DMS79 treated with DMSO at 0.1 percent for 48 hours (cell line): ENCODE results near the gene CST3.

Experiments
- DNase-seq: peaks from one replicate; lab custom pipeline; 2025; lab: John Stamatoyannopoulos, UW

The CST3 gene

DNA sequence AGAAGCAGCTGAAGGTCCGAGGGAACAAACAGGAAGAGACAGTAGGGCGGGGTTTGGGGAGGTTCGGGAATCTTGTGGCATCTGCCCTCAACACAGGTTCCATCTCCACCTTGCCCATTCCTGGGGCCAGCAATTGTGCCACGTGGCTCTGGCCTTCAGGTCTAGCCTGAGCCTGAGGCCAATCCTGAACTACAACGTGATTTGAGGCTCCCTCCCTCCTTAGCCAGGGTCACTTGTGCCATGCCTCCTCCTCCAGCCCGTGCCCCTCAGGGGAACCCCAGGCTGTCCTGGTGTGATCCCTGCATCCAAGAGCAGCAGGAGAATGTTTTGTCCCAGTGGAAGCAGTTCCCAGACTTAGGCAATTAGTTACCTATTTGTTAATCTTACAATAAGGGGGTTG lies 35.1 kb downstream of the CST3 start:
- no peak for DNase-seq

DNA sequence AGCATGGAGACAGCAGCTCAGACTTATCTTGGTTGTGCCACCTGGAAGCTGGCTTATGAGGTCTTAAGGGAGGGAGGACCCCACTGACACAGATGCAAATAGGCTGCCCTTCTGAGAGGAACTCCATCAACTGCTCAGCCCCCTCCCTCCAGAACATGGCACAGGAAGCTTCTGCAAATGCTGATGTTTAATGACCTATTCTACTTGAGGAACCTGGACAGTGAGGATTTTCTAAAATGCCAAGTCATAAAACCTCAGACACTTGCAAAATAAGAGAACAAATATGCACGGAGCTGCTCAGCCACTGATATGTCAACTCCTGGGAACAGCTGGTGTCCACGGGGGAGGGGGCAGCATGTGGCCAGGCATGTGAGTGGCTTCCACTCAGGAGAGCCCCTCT lies 35.5 kb downstream of the CST3 start:
- DNase-seq, result no peak

DNA sequence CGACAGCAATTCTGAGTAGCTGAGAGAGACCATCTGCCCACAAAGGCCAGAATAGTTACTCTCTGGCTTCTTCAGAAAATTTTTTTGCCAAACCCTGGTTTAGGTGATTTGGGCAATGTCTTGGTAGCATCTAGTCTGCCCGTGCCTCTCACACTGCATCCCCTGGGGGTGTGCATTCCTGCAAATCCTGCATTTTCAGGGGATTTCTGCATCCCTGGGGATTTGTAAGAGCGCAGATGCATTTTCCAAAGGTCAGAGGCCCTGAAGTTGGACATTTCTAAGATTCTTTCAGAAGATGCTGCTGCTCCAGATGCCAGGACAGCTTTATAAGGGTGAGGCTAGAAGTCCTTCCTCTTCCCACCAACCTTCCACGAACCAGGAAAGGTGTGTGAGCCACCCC lies 36.0 kb downstream of the CST3 start:
- DNase-seq, result no peak

DNA sequence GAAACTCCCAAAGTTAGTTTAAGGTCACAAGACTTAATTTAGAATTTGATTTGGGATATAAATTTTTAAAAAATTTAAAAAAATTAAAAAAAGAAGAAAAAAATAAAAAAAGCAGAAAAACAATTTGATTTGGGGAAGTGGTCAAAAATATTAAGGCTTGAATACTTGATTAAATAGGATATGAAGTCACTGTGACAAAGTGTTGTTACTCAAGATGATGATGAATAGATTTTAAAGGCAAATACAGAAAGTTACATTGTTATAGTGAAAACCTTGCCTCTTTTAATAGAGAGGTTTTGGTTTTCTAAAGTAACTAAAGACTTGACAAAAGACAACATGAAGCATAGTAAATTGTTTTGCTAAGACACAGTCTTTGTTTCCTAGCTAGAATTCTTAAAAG lies 39.3 kb downstream of the CST3 start:
- DNase-seq, result no peak

DNA sequence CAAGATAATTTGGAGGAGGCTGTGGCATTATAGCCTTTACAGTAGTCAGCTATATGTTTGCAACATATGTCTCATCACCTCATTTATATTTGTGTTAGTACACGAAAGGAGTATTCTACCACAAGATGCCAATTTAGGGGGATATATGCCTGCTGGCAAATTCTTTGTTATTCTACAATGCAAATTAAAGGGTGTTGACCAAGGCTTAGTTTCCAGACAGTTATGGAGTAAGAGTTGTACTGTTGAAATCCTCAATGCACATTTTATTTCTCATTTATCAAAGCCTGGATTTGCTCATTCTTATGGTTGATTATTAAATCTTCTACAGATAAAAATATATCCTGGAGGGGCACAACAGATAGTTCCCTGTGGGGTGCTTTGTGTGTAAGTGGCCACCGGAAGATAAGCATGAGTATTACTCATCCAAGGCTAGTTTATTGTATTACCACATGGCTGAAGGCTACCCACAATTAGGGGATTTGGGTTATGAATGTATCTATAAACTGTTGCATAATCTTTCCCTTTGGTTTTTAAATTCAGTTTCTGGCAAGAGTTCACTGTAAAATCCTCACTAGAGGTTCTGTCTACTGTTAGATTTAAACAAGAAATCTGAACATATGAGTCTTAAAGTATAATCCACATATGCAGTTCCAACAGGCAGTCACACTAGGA lies 41.0 kb downstream of the CST3 start:
- DNase-seq, result no peak

DNA sequence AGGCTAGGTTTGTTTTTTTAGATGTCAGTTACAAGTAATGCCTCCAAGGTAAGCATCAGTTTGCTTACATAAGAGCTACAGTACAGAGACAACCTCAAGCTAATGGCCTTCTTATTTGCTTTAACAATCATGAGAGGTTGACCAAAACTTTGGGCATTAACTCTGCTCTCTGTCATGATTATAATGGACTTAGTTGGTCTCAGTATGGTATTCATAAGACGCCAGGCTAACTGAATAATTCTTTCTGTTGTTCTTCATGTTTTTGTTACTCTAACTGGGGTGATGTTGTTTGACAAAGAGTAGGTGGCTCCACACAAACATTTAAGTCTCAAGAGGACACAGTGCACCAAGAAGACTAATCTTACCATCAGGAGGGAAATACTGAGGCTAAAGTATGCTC lies 41.8 kb downstream of the CST3 start:
- DNase-seq, result no peak

DNA sequence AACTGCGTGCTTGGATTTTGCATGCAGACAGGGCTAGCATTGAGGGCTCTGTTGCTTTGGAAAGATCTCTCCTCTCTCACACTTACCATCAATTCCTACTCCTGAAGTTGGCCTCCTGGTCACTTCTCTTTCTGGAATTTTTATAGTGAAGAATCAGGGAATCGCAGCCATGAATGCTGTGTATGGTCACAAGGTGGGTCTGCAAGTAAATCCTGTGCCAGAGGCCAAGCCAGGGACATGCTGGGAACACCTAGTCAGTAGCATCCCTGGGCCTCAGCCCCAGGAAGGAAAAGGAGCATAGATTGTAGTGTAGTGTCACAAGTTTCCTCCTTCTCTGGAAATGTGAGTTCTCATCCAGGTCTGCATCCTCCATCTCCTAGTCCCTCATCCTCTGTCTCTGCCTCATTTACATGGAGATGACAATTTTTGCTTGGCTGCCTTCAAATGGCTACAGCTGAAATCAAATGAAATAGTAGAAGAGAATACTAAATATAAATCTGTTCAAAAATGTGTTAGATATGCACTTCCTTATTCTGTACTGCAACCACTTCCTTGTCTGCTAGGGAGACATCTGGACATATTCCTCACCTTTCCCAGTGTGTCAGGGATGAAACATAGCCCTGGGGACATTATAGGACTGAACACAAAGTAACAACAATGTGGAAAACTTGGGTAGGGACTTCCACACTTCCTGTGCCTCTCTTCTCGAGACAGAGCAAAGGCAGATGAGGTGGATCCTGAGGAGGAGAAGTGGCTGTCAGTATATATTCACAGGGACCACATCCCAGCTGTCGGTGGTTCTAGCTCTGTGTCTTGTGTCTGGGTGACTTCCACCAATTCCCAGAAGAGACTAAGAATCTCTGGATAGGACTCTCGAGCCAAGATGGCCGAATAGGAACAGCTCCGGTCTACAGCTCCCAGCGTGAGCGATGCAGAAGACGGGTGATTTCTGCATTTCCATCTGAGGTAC lies 49.0 kb downstream of the CST3 start:
- DNase-seq, result no peak

DNA sequence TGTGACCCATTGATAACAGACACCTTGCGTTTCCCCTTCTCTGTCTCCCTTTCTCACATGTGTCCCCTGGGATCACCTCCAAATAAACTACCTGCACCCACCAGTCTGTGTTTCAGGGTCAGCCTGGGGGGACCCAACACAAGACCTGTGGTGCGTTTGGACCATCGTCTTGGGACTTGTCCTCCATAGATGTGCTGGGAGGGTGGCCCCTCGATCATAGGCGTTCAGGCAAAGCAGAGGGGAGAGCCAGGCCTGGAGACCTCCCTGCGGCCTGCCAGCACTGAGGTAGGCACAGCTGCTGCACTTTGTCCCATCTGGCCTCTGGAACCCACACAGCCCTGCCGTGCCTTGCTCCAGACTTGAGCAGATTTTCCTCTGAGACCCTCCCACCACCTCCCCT lies 50.1 kb downstream of the CST3 start:
- DNase-seq, result no peak

DNA sequence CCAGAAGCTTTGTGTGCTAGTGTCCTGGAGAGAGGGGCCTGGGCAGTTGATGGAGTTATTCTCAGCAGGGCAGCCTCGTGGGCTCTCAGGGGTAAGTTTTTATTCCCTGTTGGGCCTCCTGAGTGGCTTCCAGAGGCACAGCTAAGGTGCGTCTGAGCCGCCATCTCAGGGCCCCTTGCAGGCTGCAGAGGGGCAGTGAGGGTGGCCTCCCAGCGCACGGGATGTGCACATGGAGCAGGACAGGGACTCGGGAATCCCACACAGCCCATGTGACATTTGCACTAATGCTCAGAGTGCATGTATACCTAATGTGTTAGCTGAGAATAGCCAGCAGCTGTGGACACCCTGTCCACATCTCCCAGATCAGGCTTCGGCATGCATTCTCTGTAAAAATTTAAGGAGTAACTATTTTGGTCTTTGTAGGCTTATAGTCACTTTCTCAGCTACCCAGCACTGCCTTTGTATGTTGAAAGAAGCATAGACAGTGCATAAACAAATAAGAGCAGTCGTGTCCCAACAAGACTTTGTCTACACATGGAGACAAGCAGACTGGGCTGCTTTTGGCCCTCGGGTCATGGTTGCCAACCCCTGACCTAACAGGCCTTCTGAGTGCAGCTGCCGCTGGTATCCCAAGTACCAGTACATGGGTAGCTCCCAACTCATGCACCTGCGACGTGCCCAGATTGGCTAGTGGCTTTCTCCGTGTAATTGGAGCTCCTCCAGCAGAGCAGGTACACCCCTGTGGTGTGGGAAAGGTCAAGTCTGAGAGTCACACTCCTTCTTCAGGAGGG lies 50.8 kb downstream of the CST3 start:
- DNase-seq, result no peak

DNA sequence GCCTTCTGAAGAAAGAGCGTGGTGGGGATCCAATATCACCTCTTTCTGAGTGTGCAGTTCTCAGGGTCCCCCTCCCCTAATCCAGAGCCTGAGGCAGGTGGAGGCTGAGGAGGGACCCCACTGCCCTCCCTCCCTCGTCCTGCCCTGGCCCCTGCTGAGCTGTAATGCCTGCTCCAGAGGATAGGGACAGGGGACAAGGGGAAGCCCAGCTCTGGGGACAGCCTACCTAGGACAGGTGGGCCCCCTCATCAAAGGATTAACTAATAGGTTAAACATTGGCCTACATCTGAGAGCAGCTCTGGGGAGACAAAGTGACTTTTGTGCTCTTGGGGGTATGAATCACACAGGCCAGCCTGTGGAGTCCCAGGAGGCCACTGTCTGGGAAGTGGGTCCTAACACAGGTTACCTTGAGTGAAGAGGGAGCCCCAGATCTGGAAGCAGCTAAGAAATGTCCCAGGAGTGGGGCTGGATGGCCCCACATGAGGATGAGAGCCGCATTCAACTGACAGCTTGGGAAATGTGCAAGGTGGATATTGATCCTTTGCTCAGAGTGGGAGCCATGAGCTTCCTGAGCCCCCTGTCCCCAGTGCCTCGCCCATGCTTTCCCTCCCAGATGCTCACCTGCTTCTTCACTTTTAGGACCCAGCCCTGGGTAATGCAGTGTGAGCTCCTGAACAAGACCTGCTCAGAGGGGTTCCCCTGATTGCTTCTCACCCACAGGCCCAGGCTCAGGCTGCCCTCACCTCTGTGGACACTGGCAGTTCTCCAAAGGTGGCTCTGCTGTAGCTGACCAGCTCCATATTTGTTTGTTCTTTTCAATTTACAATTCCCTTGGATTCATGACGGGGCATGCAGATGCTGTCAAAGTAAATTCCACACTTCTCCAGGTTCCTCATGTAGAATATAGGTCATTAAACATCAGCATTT lies 51.7 kb downstream of the CST3 start:
- DNase-seq, result no peak

DNA sequence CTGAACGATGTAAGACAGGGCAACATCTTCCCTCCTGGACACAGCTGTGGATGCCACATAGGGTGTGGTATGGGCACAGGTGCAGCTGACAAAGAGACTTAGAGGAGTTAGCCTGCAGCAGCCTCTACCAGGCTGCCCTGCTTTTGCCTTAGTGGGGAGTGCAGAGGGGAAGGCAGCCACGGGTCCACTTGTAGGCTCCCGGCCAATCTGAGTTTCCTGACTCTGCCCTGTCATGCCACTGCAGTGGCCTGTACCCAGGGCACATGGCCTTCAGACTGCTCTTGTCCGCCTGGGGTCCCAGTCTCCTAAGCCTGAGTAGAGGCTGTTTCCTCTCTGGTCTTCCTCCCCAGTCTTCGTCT lies 52.3 kb downstream of the CST3 start:
- DNase-seq, result no peak

DNA sequence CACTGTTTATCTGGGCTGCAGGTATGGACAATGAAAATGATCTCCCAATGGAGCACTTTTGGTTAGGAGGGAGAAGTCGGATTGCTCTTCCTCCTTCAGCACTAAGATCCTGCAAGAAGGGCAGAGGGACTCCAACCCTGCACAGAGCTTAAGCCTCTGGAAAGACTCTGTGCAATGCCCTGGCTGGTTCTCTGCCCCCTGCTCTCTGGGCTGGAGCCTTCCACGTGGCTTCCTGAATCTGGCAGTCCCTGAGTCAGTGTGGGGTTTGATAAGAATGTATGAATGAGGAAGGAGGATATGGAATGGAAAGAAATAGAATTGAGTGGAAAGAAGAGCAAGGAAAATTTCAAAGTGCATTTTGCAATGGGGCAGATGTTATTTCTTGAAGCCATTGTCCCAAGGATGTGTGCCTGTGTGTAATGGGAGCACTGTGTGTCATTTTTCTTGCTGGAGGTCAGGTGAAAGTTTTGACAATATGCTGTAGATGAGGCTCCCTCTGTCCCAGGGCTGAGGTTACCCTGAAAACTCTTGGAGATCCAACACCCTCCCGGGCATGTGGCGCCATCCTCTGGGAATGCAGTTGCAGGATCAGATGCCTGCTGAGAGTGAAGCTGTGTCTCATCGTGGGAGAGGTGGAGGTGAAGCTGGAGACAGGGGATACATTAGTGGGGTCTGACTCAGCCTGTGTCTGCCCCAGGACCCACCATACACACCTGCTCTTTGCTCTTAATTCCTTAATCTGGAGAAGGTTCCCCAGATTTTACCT lies 53.1 kb downstream of the CST3 start:
- DNase-seq, result no peak
